GM23338 (cell line): ENCODE data around the gene GNPTAB.

Source experiments
- CTCF ChIP-seq, 2 experiments: fragments of 200-600 bp in 1 of 2; sonication (generic) in 1 of 2; conservative IDR thresholded peaks; 2 replicates each; pipeline versions ENCODE4 v1.5.1 to v1.6.1; 2016 to 2017; ENCODE audit warnings: antibody characterized with exemption in 2 of 2, low read depth in 2 of 2, mild to moderate bottlenecking in 2 of 2, moderate library complexity in 1 of 2
- EZH2 ChIP-seq: fragments of 200-600 bp; sonication (generic); IDR thresholded peaks from one replicate; pipeline ENCODE4 v1.8.0; 2017; ENCODE audit warnings: antibody characterized with exemption, mild to moderate bottlenecking, low read depth; ENCODE audit not compliant: unreplicated experiment
- EZH2phosphoT487 ChIP-seq: fragments of 200-600 bp; sonication (generic); IDR thresholded peaks from one replicate; pipeline ENCODE4 v1.8.1; 2018; ENCODE audit warnings: antibody characterized with exemption; ENCODE audit not compliant: unreplicated experiment
- JUNB ChIP-seq: IDR thresholded peaks from one replicate; pipeline ENCODE4 v1.6.1; 2016; ENCODE audit warnings: antibody characterized with exemption; ENCODE audit not compliant: unreplicated experiment
- POLR2AphosphoS5 ChIP-seq: IDR thresholded peaks from 2 replicates; pipeline ENCODE4 v1.6.1; 2016; ENCODE audit warnings: antibody characterized with exemption, low read depth
- TF ChIP-seq, protein P1 (sequence below): IDR thresholded peaks from 2 replicates; pipeline ENCODE4 v1.6.1; 2016; ENCODE audit warnings: antibody characterized with exemption

DNA sequence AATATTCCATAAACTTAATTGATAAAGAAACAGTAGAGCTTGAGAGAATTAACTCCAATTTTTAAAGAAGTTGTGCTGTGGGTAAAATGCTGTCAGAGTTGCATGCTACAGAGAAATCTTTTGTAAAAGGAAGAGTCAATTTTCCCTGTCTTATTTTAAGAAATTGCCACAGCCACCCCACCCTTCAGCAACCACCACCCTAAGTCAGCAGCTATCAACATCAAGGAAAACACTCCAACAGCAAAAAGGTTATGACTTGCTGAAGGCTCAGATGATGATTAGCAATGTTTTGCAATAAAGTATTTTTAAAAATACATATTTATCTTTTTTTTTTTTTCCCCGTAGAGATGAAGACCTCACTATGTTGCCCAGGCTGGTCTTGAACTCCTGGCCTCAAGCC, 40.2 kb upstream of the GNPTAB start:
- TF ChIP-seq CTCF (conservative IDR thresholded peaks at IDR 0.05; ENCODE audit: low read depth in 2 of 2) (no peak), JUNB (no peak), POLR2AphosphoS5 (no peak), EZH2 (no peak), EZH2phosphoT487 (no peak)
- TF ChIP-seq, protein P1, sequence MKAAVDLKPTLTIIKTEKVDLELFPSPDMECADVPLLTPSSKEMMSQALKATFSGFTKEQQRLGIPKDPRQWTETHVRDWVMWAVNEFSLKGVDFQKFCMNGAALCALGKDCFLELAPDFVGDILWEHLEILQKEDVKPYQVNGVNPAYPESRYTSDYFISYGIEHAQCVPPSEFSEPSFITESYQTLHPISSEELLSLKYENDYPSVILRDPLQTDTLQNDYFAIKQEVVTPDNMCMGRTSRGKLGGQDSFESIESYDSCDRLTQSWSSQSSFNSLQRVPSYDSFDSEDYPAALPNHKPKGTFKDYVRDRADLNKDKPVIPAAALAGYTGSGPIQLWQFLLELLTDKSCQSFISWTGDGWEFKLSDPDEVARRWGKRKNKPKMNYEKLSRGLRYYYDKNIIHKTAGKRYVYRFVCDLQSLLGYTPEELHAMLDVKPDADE = no peak
